ENCODE results near the gene CCL20. TPM values are rescaled to one million over a fixed set of nuclear protein-coding genes. Genes with fewer than 3 reads are reported as not detected.

CCL20 gene
- total and polyA plus RNA-seq, 2 donors from 2014 or later: 2.5 to 2.7 TPM

- H3K27ac ChIP-seq (ENCODE audit: low read depth in 2 of 2, low read length in 2 of 2): no peak overlapping the region
- peaks cover 0 to 3% (median 0%) of the 10 kb centered on the region in 3 donors for H3K4me1 ChIP-seq (ENCODE audit: control insufficient read depth in 2 of 3, insufficient read depth in 2 of 3, low read depth in 1 of 3, low read length in 3 of 3)
- peak; percentile 58 for TF ChIP-seq CTCF (IDR thresholded peaks at IDR 0.05; ENCODE audit: borderline replicate concordance, extremely low read depth, insufficient read depth)
- FAIRE-seq (peak; percentile 90), DNase-seq (peak in 2 of 5 donors; percentile 37 to 52)
- no peak overlapping the region for H3K4me3 ChIP-seq (ENCODE audit: low read length in 3 of 3)
- H3K27me3 ChIP-seq (ENCODE audit: control insufficient read depth, insufficient read depth, low read length): no peaks in the 10 kb centered on the region
- no peak overlapping the region for H3K9ac ChIP-seq (ENCODE audit: low read length in 3 of 3)
- intact Hi-C loops (cut with DNase I): no loop called here
- no peaks in the 10 kb centered on the region for H3K9me3 ChIP-seq (ENCODE audit: control insufficient read depth in 2 of 3, insufficient read depth in 1 of 3, low read length in 3 of 3)
- H3K36me3 ChIP-seq (ENCODE audit: control insufficient read depth in 2 of 3, insufficient read depth in 3 of 3, low read length in 3 of 3): no peaks in the 10 kb centered on the region
Measured at GRCh38 chr2:227862227-227862740, 48.6 kb downstream of the CCL20 start.

- no peak for TF ChIP-seq CTCF (IDR thresholded peaks at IDR 0.05; ENCODE audit: borderline replicate concordance, extremely low read depth, insufficient read depth)
- Histone ChIP-seq H3K9me3 (ENCODE audit: control insufficient read depth in 2 of 3, insufficient read depth in 1 of 3, low read length in 3 of 3) (no peaks in the 10 kb centered on the region), H3K27me3 (ENCODE audit: control insufficient read depth, insufficient read depth, low read length) (no peaks in the 10 kb centered on the region), H3K4me3 (ENCODE audit: low read length in 3 of 3) (no peak overlapping the region), H3K9ac (ENCODE audit: low read length in 3 of 3) (no peak overlapping the region), H3K27ac (ENCODE audit: low read depth in 2 of 2, low read length in 2 of 2) (no peak overlapping the region), H3K36me3 (ENCODE audit: control insufficient read depth in 2 of 3, insufficient read depth in 3 of 3, low read length in 3 of 3) (no peaks in the 10 kb centered on the region), H3K4me1 (ENCODE audit: control insufficient read depth in 2 of 3, insufficient read depth in 2 of 3, low read depth in 1 of 3, low read length in 3 of 3) (peaks cover 0 to 3% (median 0%) of the 10 kb centered on the region in 3 donors)
- peak in 1 of 5 donors; percentile 69 for DNase-seq
- no peak for FAIRE-seq
- intact Hi-C loops (cut with DNase I): no loop called here
Measured at GRCh38 chr2:227862741-227863588, 49.3 kb downstream of the CCL20 start.

- no peak overlapping the region for H3K4me3 ChIP-seq (ENCODE audit: low read length in 3 of 3)
- FAIRE-seq (no peak), DNase-seq (no peak)
- no peak for TF ChIP-seq CTCF (IDR thresholded peaks at IDR 0.05; ENCODE audit: borderline replicate concordance, extremely low read depth, insufficient read depth)
- H3K9ac ChIP-seq (ENCODE audit: low read length in 3 of 3): no peak overlapping the region
- peaks cover 0 to 3% (median 0%) of the 10 kb centered on the region in 3 donors for H3K4me1 ChIP-seq (ENCODE audit: control insufficient read depth in 2 of 3, insufficient read depth in 2 of 3, low read depth in 1 of 3, low read length in 3 of 3)
- no peaks in the 10 kb centered on the region for H3K9me3 ChIP-seq (ENCODE audit: control insufficient read depth in 2 of 3, insufficient read depth in 1 of 3, low read length in 3 of 3)
- H3K27ac ChIP-seq (ENCODE audit: low read depth in 2 of 2, low read length in 2 of 2): no peak overlapping the region
- no peaks in the 10 kb centered on the region for H3K36me3 ChIP-seq (ENCODE audit: control insufficient read depth in 2 of 3, insufficient read depth in 3 of 3, low read length in 3 of 3)
- intact Hi-C loops (cut with DNase I): no loop called here
- H3K27me3 ChIP-seq (ENCODE audit: control insufficient read depth, insufficient read depth, low read length): no peaks in the 10 kb centered on the region
Measured at GRCh38 chr2:227864161-227864756, 50.6 kb downstream of the CCL20 start.
